Mucosa of rectum (tissue), 2 donors: ENCODE measurements around the gene PACRG.

Experiments
- H3K27ac ChIP-seq, 2 donors: one replicate each; pipeline ENCODE4 v1.7.0; 2013; ENCODE audit warnings: inconsistent platforms in 2 of 2, low read depth in 2 of 2, low read length in 2 of 2
- H3K27me3 ChIP-seq, 2 donors: one replicate each; pipeline ENCODE4 v1.7.0; 2013; ENCODE audit warnings: low read length in 2 of 2; ENCODE audit not compliant: control insufficient read depth in 2 of 2, insufficient read depth in 2 of 2
- H3K36me3 ChIP-seq, 2 donors: one replicate each; pipeline ENCODE4 v1.7.0; 2013; ENCODE audit warnings: low read length in 2 of 2; ENCODE audit not compliant: control insufficient read depth in 2 of 2, insufficient read depth in 2 of 2
- H3K4me1 ChIP-seq, 2 donors: one replicate each; pipeline ENCODE4 v1.7.0; 2013; ENCODE audit warnings: low read length in 2 of 2, mild to moderate bottlenecking in 1 of 2; ENCODE audit not compliant: control insufficient read depth in 2 of 2, insufficient read depth in 2 of 2
- H3K4me3 ChIP-seq, 2 donors: one replicate each; pipeline ENCODE4 v1.7.0; 2013; ENCODE audit warnings: low read length in 2 of 2
- H3K9ac ChIP-seq, 2 donors: one replicate each; pipeline ENCODE4 v1.7.0; 2013; ENCODE audit warnings: low read length in 2 of 2, low read depth in 1 of 2, mild to moderate bottlenecking in 1 of 2
- H3K9me3 ChIP-seq, 2 donors: one replicate each; pipeline ENCODE4 v1.7.0; 2013; ENCODE audit warnings: low read length in 2 of 2; ENCODE audit not compliant: control insufficient read depth in 2 of 2
- donor health status: healthy.
- donor health status: Normal muscosa, but diverticular disease.

PACRG gene

GRCh38 chr6:163132050-163132750 is 404.4 kb downstream of the PACRG start:
- Histone ChIP-seq H3K27ac (no peak overlapping the region), H3K4me3 (no peak overlapping the region), H3K9me3 (no peaks in the 10 kb centered on the region), H3K9ac (no peak overlapping the region), H3K36me3 (no peaks in the 10 kb centered on the region), H3K27me3 (no peaks in the 10 kb centered on the region), H3K4me1 (no peaks in the 10 kb centered on the region)

GRCh38 chr6:163133017-163133416 is 405.2 kb downstream of the PACRG start:
- H3K4me1 ChIP-seq: no peaks in the 10 kb centered on the region
- no peak overlapping the region for H3K27ac ChIP-seq
- no peak overlapping the region for H3K9ac ChIP-seq
- no peaks in the 10 kb centered on the region for H3K27me3 ChIP-seq
- H3K36me3 ChIP-seq: no peaks in the 10 kb centered on the region
- H3K4me3 ChIP-seq: no peak overlapping the region
- H3K9me3 ChIP-seq: no peaks in the 10 kb centered on the region

- Histone ChIP-seq H3K27ac (no peak overlapping the region), H3K4me3 (no peak overlapping the region), H3K4me1 (no peaks in the 10 kb centered on the region), H3K27me3 (no peaks in the 10 kb centered on the region), H3K36me3 (no peaks in the 10 kb centered on the region), H3K9ac (no peak overlapping the region), H3K9me3 (no peaks in the 10 kb centered on the region)
These were observed 405.9 kb downstream of the PACRG start for GRCh38 chr6:163133691-163134090.

- Histone ChIP-seq H3K27me3 (no peaks in the 10 kb centered on the region), H3K36me3 (no peaks in the 10 kb centered on the region), H3K4me3 (no peak overlapping the region), H3K27ac (no peak overlapping the region), H3K4me1 (no peaks in the 10 kb centered on the region), H3K9me3 (peaks cover 0 to 3% of the 10 kb centered on the region in 2 donors), H3K9ac (no peak overlapping the region)
These were observed 409.1 kb downstream of the PACRG start for GRCh38 chr6:163136681-163137397.

GRCh38 chr6:163137398-163137881 is 409.7 kb downstream of the PACRG start:
- Histone ChIP-seq H3K36me3 (no peaks in the 10 kb centered on the region), H3K4me1 (no peaks in the 10 kb centered on the region), H3K4me3 (no peak overlapping the region), H3K27ac (no peak overlapping the region), H3K9ac (no peak overlapping the region), H3K27me3 (no peaks in the 10 kb centered on the region), H3K9me3 (peaks cover 0 to 3% of the 10 kb centered on the region in 2 donors)

- Histone ChIP-seq H3K4me1 (no peaks in the 10 kb centered on the region), H3K4me3 (no peak overlapping the region), H3K27me3 (no peaks in the 10 kb centered on the region), H3K36me3 (no peaks in the 10 kb centered on the region), H3K9ac (no peak overlapping the region), H3K27ac (no peak overlapping the region), H3K9me3 (no peaks in the 10 kb centered on the region)
These were observed 418.3 kb downstream of the PACRG start for GRCh38 chr6:163146036-163146435.

GRCh38 chr6:163147994-163148393 is 420.2 kb downstream of the PACRG start:
- Histone ChIP-seq H3K27me3 (no peaks in the 10 kb centered on the region), H3K4me1 (no peaks in the 10 kb centered on the region), H3K36me3 (no peaks in the 10 kb centered on the region), H3K9ac (no peak overlapping the region), H3K27ac (no peak overlapping the region), H3K4me3 (no peak overlapping the region), H3K9me3 (no peaks in the 10 kb centered on the region)

GRCh38 chr6:163148451-163149278 is 420.9 kb downstream of the PACRG start:
- H3K27ac ChIP-seq: no peak overlapping the region
- H3K9me3 ChIP-seq: no peaks in the 10 kb centered on the region
- H3K4me3 ChIP-seq: no peak overlapping the region
- H3K4me1 ChIP-seq: no peaks in the 10 kb centered on the region
- H3K36me3 ChIP-seq: no peaks in the 10 kb centered on the region
- no peaks in the 10 kb centered on the region for H3K27me3 ChIP-seq
- no peak overlapping the region for H3K9ac ChIP-seq

GRCh38 chr6:163149279-163149848 is 421.6 kb downstream of the PACRG start:
- Histone ChIP-seq H3K9me3 (no peaks in the 10 kb centered on the region), H3K36me3 (no peaks in the 10 kb centered on the region), H3K9ac (no peak overlapping the region), H3K4me3 (no peak overlapping the region), H3K27ac (no peak overlapping the region), H3K4me1 (no peaks in the 10 kb centered on the region), H3K27me3 (no peaks in the 10 kb centered on the region)
